Measurements from ENCODE around the gene AARSD1.
A peak's percentile ranks its signal among the peaks of the same experiment; 100 is the strongest.
"Not testable (repeated sequence)": the region's sequence is repeated elsewhere in the genome, so short reads cannot be mapped to it uniquely, and the experiment has no call there.

Gene AARSD1, protein sequence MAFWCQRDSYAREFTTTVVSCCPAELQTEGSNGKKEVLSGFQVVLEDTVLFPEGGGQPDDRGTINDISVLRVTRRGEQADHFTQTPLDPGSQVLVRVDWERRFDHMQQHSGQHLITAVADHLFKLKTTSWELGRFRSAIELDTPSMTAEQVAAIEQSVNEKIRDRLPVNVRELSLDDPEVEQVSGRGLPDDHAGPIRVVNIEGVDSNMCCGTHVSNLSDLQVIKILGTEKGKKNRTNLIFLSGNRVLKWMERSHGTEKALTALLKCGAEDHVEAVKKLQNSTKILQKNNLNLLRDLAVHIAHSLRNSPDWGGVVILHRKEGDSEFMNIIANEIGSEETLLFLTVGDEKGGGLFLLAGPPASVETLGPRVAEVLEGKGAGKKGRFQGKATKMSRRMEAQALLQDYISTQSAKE

DNA sequence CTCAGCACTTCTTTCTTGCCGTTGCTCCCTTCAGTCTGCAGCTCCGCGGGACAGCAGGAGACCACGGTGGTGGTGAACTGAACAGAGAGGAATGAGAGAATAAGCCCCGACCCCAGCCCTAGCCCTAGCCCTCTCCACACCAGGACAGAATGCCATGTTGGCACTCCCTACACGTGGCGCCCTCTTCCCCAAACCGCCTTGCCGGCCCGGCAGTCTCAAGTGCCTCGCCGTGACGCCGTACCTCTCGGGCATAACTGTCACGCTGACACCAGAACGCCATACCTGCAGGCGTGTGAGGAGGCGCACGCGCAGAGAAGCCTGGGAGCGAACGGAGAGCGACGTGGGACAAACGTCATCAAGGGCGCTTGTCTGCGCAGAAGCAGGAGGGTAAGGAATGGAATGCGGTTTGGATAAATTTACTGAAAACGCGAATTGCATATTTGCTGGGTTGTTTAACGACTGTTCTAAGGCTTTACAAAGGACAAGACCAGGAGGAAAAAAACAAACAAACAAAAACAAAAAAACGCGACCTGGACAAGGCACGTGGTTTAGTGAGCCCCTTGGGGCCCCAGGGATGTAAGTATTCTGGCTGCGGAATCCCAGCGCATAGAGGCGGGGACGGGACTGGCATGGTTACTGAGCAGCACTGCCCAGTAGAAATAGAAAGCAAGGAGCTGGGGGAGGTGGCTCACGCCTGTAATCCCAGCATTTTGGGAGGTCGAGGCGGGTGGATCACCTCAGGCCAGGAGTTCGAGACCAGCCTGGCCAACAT, at the start of gene AARSD1:
AARSD1 (minus strand) TSS at position 294 of the 772 bp plus-strand sequence; CDS start at position 280, 14 bp downstream.
- peak; percentile 94 for DNase-seq

DNA sequence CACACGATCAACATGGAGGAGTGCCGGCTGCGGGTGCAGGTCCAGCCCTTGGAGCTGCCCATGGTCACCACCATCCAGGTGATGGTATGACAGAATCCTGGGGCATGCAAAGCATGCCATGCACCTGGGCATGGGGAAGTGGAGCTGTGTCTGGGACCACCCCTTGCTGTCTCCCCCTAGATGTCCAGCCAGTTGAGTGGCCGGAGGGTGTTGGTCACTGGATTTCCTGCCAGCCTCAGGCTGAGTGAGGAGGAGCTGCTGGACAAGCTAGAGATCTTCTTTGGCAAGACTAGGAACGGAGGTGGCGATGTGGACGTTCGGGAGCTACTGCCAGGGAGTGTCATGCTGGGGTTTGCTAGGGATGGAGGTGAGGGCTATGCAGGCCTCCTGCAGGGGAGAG, 49.0 kb upstream of the AARSD1 start:
- DNase-seq, result no peak

DNA sequence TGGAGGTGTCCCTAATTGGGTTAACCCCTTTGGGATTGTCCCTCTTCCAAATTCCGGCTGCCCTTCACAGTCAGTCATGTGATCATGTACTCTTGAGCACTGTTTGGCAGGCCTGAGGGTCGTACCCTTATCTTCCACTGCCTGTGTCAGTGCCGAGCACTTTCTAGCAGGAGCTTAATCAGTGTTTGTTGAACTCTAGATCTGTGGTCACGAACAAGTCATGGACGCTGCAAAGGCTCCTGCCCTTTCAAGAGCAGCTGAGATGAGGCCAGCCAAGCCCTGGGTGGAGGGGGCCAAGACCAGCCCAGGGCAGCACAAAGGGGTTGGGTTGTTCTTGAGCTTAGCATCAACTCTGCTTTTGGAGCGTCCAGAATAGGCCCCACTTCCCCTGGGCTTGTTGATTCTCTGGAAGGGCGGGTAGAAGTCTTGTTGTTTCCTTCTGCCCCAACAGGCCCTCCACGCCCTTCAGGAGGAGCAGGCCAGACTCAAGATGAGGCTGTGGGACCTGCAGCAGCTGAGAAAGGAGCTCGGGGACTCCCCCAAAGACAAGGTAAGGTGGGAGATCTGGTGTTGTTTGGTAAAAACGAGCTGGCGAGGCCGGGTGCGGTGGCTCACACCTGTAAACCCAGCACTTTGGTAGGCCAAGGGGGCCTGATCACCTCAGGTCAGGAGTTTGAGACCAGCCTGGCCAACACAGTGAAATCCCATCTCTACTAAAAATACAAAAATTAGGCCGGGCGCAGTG, 47.6 kb upstream of the AARSD1 start:
- DNase-seq, result peak; percentile 48

DNA sequence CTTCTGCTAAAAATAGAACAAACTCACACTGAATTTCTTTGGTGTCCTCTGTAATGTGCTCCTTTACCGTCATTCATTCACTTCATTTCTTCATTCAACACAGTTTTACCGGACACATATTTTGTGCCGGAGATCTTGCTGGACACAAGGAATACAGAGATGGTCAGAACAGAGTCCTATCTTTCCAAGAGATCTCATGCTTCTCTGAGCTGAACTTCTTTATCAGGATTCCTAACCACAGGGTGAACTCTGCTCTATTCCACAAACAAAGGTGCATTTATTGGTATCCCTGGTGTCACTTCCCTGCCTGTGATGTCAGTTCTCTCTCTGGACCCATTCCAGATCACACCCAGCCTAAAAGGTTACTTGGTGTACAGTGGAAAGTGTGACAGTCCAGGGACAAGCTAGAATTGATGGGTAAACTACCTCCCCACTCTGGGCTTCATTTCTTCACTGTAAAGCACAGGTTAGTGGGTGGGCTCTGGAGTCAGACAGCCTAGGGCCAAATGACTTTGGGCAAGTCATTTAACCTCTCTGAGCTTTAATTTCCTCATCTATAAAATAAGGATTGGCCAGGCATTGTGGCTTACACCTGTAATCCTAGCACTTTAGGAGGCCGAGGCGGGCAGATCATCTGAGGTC, 46.5 kb upstream of the AARSD1 start:
- DNase-seq, result peak; percentile 37

DNA sequence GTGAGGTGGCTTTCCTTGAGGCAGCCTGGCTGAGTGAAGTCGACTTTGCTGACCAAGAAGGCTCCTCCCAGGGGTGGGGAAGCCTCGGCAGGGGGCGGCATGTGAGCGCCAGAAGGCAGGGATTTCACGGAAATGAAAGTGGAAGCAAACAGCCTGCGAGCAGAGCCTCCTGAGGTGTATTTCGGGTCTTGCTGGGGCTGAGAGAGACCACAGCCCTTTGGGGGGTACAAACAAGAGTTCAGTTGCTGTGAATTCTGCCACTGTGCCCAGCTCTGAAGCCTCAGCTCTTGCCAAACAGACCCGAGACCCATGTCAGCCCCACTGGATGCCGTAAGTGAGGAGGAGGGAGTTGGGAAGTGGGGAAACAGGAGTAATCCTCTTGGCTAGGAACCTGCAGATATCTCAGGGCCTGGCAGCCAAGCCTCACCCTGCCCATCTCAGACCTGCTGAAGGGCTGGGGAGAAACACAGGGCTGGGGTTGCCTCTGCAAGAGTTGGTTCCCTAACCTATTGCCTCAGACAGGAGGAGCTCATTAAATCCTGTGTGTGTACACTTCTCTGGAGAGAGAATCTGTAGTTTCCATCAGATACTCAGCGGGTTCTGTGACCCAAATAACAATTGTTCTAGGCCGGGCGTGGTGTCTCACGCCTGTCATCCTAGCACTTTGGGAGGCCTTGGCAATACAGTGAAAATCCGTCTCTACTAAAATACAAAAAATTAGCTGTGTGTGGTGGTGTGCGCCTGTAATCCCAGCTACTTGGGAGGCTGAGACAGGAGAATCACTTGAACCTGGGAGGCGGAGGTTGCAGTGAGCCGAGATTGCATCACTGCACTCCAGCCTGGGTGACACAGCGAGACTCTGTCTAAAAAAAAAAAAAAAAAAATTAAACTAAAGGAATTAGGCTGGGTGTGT, 42.6 kb upstream of the AARSD1 start, which contains the start of gene IFI35:
IFI35 (plus strand) TSS at position 146 of the 913 bp plus-strand sequence; CDS start at position 310, 164 bp downstream.
- peak; percentile 94 for DNase-seq

DNA sequence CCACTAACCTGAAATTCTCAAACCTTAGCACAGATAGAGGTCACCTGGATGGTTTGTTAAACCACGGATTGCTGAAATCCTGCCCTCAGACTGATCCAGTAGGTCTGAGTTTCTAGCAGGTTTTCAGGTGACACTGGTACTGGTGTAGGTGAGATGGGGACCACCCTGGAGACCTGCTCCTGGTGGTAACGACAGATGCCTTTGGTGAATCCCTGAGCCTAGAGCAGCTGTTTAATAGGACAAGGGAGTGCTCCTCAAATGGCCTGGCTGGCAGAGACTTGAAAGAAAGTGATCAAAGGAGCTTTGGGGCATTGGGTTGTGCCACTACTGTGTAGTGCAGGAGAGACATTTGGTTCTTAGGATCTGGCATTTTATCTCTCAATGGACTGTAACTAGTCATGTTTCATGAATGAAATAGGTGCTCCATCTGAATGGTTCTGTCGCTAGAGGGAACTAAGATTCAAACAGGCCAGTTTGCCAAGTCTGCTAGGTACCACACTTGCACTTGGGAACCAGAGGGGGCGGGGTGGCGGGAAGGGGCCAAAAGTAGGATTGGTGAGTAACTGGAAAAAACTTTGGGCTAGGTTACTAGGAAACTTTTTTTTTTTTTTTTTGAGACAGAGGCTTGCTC, 39.4 kb upstream of the AARSD1 start:
- peak; percentile 34 for DNase-seq

DNA sequence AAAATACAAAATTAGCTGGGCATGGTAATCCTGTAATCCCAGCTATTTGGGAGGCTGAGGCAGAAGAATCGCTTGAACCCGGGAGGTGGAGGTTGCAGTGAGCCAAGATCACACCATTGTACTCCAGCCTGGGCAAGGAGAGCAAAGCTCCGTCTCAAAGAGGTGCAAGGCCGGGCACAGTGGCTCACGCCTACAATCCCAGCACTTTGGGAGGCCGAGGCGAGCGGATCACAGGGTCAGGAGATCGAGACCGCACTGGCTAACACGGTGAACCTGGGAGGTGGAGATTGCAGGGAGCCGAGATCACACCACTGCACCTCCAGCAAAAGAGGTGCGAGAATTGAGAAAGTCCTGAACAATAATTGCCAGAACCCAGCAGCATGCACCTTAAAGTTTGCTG, 36.6 kb upstream of the AARSD1 start:
- not testable (repeated sequence) for DNase-seq

DNA sequence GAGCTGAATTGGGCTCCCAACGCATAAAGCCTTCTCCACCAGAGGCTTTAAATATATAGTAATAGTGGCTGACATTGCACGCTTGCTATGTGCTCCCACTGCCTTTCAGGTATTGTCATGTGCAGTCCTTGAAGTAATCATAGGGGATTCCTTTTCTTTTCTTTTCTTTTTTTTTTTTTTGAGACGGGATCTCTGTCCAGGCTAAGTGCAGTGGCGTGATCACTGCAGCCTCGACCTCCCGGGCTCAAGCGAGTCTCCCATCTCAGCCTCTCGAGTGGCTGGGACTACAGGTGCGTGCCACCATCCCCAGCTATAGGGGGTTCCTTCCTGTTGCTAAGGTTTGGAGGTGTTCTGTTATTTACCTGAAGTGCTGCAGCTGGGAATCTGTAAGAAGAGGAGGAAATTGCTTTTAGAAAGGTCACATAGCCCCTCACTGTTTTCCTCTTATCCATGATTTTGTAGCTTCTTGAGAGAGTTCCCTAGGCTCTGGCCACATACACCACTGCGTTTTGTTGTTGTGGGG, 34.8 kb upstream of the AARSD1 start:
- DNase-seq, result no peak

DNA sequence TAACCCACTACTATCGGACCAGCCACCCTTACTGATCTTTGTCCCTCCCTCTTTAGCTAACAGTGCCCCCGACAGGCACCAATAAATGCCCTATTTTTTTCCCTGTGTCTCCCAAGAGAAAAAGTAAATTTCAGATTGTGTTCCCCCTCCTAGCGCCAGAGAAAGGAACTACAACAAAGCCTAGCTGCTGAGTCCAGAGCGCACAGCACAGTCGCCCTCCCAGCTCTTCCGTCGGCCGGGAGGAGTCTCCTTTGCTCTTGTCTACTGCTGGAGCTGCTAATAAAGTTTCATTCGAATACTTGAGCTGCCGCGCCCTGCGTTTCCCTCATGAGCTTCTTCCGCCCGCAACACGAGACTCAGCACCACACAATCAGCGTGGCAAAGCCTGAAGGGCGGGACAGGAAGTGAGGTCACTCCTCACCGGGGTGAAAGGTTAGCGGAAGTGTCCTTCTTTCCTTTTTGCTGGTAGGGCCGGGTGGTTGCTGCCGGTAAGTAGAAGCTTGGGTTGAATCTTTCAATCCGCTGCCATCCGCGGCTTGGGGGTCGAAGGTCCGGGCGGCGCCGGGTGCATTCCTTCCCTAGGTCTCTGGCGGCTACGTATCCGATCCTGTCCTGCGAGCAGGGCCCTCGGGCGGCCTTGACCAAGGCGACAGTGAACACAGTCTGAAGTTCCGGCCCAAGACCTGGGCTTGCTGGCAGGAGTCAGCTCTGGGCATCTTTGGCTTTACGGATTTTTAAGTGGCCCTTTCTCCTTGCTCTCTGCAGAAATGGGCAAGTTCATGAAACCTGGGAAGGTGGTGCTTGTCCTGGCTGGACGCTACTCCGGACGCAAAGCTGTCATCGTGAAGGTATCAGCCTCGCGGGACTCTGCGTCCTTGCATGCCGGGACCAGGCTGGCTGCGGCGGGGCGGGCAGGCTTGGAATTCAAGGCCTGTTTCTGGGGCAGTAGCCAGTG, 34.0 kb upstream of the AARSD1 start, which contains the start of gene RPL27:
RPL27 (plus strand) TSS at position 436 of the 955 bp plus-strand sequence; CDS start at position 768, 332 bp downstream.
- peak; percentile 100 for DNase-seq

DNA sequence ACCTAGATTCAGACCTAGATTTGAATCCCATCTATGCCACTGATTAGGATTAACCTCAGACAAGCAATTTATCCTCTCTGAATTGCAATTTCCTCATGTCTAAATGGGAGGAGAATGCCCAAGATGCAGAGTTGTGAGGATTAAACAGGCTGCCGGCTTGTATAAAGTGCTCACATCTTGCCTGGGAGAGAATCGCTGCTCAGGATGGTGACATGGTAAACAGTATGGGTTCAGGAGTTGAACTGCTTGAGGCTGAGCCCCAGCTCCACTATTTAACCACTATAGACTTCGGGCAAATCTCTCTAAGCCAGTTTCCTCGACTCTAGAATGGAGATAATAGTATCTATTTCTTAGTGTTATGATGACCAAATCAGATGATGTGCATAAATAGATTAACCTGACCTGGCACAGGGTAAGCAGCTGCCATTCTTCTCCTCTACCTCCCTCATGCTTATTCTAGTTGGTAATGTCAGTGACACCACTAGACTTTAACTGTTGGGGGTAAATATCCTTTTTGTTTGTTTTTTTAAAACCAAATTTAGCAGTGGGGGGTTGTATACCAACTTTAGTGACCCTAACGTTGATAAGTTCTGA, 33.2 kb upstream of the AARSD1 start:
- peak; percentile 74 for DNase-seq

DNA sequence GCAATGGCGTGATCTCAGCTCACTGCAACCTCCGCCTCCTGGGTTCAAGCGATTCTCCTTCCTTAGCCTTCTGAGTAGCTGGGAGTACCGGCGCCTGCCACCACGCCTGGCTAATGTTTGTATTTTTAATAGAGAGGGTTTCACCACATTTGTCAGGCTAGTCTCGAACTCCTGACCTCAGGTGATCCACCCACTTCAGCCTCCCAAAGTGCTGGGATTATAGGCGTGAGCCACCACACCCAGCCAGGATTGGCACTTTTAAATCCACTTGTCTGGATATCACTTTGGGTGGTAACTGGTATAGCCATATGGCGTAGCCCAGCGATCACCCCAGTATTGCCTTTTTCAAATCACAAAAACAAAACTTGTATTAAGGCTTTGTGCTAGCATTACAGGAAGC, 29.7 kb upstream of the AARSD1 start:
- DNase-seq, result not testable (repeated sequence)

DNA sequence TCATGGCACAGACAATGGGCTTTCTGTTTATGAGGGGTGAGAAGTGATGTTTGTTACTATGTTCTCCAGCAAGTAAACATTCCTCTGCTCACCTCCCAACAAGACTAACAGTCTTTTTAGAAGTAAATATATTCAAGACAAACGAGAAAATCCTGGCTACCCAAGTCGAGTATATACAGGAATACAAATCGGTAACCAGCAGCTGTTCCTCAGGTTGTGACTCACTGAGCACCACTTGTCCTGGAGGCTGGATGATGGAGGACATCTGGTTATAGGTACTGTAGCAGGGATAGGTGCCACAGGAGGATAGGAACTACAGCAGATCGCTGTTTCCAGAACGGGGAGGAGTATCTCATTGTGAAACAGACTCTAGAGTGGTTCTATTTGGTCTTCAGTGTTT, 28.6 kb upstream of the AARSD1 start:
- DNase-seq, result no peak

DNA sequence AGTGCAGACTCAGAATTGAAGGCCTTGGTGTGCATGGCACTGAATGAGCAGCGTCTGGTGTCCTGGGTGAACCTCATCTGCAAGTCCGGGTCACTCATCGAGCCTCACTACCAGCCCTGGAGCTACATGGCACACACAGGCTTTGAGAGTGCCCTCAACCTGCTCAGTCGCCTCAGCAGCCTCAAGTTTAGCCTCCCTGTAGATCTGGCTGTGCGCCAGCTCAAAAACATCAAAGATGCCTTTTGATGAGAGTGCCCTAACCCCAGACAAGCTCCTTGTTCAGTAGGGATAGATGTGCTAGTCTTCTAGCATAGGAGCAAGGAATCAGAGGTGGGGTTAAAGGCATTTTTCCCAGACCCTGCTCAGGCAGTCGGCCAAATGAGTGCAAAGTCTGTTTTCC, 27.2 kb upstream of the AARSD1 start:
- DNase-seq, result no peak

DNA sequence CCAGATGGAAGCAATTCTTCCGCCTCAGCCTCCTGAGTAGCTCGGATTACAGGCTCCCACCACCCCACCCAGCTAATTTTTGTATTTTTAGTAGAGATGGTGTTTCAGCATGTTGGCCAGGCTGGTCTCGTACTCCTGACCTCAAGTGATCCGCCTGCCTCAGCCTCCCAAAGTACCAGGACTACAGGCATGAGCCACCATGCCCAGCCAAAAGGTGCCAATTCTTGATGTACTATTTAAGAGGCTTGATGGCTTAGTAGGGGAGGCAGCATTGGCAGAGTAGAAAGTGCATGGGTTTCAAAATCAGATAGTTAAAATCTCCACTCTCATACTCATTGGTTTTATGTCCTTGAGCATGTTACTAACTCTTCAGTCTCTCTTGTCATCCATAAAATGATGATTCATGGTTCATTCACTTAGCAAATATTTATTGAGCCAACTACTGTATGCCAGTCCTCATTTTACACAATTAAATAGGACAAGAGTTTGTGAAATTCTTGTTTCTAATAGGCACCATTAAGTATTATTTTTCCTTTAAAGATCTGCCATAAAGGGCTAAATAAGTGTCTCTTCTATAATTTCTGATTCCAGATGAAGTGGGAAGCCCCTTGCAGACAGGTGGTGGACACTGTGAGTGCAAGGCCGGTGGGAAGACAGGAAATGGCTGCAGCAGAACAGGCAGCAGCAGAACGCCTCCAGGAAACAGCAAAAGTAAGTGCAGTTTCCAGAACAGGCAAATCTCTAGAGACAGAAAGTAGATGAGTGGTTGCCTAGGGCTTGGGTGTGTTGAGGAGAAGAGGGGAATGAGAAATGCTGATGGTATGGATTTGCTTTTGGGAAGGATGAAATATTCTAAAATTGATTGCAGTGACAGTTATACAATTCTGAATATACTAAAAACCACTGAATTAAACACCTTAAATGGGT, 25.7 kb upstream of the AARSD1 start:
- DNase-seq, result no peak

DNA sequence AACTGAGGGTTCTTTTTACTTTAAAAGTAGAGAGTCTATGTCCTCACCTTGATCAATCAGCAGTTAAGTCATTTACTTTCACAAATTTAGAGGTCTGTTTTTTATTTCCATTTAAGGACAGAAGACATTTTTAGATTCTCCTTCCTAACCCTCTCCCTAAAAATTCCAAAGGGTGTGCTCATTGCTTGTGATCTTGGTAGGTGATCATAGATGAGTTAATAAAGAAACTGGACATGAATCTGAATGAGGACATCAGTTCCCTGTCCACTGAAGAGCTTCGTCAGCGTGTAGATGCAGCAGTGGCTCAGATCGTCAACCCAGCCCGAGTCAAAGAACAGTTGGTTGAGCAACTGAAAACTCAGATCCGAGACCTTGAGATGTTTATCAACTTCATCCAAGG, 24.9 kb upstream of the AARSD1 start:
- DNase-seq, result no peak

DNA sequence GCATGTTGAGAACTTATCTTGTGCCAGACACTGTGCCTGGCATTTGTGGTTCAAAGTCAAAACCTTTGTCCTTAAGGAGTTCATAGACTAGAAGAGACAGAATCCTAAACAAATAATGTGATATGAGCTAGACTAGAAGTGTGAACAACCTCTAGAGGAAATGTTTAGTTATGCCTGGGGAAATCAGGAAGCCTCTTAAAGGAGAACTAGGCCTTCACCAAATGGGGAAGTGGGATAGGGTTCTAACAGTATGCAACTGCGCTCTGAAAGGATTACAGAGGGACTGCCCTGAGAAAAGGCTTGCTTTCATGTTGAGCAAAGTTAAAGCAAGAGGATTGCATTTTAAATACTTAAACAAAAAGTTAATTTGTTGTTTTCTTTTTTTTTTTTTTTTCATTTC, 21.0 kb upstream of the AARSD1 start:
- peak; percentile 80 for DNase-seq

DNA sequence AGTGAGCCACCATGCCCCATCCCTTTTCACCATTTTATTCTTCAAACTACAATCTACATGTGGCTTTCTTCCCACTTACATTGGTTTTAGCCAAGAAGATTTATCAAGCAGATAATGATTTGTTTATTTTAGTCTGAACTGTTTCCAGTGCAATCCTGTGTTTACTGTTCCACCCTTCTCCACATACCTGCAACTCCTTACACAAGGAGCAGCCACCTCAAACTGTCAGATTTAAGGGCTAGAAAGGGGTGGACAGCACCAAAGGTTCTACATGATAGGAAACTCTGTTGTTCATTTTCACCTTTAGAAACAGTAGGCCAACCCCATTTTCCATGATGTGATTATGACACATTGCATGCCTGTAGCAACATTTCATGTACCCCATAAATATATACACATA, 18.0 kb upstream of the AARSD1 start:
- DNase-seq, result no peak
